OCI-LY1 (cell line): ENCODE data around the gene GNAT1.

Experiments used
- CTCF ChIP-seq: fragments of 200-600 bp; sonication (generic), shearing (Covaris generic); IDR thresholded peaks from 2 replicates; pipeline ENCODE4 v1.5.1; 2017; ENCODE audit warnings: mild to moderate bottlenecking, antibody characterized with exemption, low read length, moderate library complexity, mixed read lengths
- EZH2 ChIP-seq: fragments of 200-600 bp; sonication (generic), shearing (Covaris generic); IDR thresholded peaks from 2 replicates; pipeline ENCODE4 v1.8.0; 2017; ENCODE audit warnings: borderline replicate concordance, mixed run types, mild to moderate bottlenecking, antibody characterized with exemption, low read length, moderate library complexity, mixed read lengths

DNA sequence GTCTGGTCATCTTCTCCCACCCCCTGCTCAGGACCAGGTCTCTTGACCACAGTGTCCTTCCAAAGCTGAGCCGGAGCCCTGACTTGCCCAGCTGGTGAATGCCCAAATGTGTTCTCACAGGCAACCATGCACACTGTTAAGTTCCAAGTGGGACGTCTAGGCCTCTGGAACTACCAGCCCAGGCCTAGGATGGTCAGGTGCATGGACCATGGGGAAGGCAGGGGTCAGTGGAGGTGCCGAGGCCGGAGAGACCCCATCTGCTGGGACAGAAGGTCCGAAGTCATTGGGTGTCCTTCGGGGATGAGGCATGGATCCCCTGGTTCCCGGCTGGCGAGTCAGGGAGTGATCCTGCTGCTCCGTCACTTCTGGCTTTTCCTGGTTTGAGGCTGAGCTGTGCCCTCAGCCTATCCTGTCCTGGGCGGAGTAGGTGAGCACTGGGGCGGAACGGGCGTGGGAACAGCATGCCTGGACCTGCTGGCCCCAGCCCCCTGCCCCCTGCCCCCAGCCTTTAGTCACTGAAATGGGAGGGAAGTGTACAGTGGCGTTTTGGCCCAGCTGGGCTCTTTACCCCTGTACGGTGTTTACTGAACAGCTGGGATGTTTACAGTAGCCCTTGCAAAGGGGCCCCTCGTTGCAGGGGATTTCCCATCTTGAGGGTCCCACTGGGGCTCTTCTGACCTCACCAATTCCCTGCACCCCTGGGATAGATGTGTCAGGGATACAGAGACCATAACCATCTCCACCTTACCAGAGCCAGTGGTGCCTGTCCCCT, 24.2 kb upstream of the GNAT1 start:
- no peak for TF ChIP-seq CTCF
- TF ChIP-seq EZH2, result no peak
